ENCODE measurements around the gene GPS2.
A peak's percentile ranks its signal among the peaks of the same experiment; 100 is the strongest.

GPS2 gene

DNA sequence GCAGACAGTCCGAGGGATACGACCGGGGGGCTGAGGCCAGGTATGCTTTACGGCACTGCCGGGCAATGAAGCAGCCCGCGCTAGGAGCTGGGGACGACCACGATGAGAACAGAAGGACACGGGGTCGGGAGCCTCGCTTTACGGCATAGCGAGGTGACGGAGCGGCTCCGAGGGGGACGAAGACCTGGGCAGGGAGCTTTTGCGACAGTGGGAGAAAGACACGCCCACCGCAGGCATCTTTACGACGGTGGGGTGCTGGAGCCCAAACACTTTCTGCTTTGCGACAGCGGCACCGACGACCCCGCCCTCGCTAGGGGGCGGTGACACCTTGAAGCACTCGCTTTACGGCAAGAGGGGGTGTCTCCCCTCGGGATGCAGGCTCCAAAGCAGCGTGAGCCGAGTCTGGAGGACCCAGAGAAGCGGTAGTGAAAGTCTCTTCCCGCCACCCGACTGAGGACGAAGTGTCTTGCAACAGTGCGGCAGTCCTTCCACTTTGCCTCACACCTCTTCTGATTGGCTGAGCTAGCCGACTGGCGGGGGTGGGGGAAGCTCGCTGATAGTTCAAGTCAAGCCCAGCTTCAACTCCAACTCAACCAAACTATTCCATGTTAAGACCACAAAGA is 14.3 kb upstream of the GPS2 start:
- Histone ChIP-seq H3K36me3 (ENCODE audit: control insufficient read depth in 2 of 2, insufficient read depth in 2 of 2, low read length in 2 of 2) (peaks cover 3 to 20% of the 10 kb centered on the region in 2 donors), H3K27me3 (ENCODE audit: control insufficient read depth in 2 of 2, insufficient read depth in 2 of 2, low read length in 2 of 2) (no peaks in the 10 kb centered on the region), H3K9me3 (ENCODE audit: control insufficient read depth in 2 of 2, low read length in 2 of 2) (no peaks in the 10 kb centered on the region), H3K4me3 (ENCODE audit: low read length in 2 of 2) (peak overlapping the region; percentile 95 to 97), H3K9ac (ENCODE audit: low read depth in 1 of 2, low read length in 2 of 2) (peak overlapping the region; percentile 79 to 89), H3K27ac (ENCODE audit: low read depth in 2 of 2, low read length in 2 of 2) (peak overlapping the region; percentile 92 to 96), H3K4me1 (ENCODE audit: control insufficient read depth in 2 of 2, insufficient read depth in 2 of 2, low read length in 2 of 2) (peaks cover 7 to 23% of the 10 kb centered on the region in 2 donors)

DNA sequence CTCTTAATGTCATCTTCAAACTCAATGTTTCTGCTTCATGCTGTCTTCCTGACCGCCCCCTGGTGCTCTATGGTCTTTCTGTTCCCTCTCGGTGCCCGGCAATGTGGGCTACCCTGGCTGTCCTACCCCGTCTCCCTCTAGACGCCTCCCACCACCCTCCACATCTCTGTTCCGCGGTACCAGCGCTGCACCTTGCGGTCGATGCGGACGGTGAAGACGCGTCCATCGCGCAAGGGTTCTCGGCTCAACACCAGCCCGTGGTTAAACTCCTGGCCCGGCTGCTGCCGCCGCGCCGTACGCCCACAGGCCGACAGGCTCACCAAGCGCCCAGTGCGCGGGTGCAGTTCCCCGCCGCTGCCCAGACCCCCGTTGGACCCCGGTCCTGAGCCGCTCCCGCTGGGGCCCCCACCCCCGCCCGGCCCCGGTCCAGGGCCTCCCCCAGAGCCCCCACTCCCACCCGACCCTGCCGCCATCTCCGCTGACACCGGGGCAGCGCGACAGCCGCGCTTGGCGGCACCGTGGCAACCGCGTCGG is 13.7 kb upstream of the GPS2 start, which contains the start of gene NEURL4:
TSS of gene NEURL4 (minus strand) at position 496 of the 534 bp plus-strand sequence. CDS start at position 473, 23 bp downstream.
- Histone ChIP-seq H3K4me3 (ENCODE audit: low read length in 2 of 2) (peak within 1 kb of the TSS; percentile 95 to 97), H3K9ac (ENCODE audit: low read depth in 1 of 2, low read length in 2 of 2) (peak within 1 kb of the TSS; percentile 86 to 89), H3K9me3 (ENCODE audit: control insufficient read depth in 2 of 2, low read length in 2 of 2) (no peaks in the 10 kb centered on the region), H3K27ac (ENCODE audit: low read depth in 2 of 2, low read length in 2 of 2) (peak within 1 kb of the TSS; percentile 92 to 96), H3K4me1 (ENCODE audit: control insufficient read depth in 2 of 2, insufficient read depth in 2 of 2, low read length in 2 of 2) (peaks cover 7 to 25% of the 10 kb centered on the region in 2 donors), H3K36me3 (ENCODE audit: control insufficient read depth in 2 of 2, insufficient read depth in 2 of 2, low read length in 2 of 2) (peaks cover 8 to 23% of the 10 kb centered on the region in 2 donors), H3K27me3 (ENCODE audit: control insufficient read depth in 2 of 2, insufficient read depth in 2 of 2, low read length in 2 of 2) (no peaks in the 10 kb centered on the region)

DNA sequence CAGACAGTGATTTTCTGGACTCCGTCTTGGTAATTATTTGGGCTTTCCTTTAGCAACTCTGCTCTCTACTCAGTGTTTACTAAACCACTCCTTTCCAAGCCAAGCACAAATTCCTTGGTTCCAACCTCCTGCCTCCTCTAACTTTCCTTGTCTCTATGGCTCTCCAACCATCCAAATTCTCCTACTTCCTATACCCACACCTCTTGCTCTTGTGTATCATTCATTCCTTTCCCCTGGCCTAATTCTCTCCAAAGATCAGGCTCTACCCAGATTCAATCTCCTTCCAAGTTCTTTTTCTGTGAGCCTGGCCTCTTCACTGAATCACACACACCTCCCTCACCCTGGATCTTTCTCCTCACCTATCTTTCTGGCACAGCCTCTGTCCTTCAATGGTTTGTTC is 12.8 kb upstream of the GPS2 start:
- Histone ChIP-seq H3K9ac (ENCODE audit: low read depth in 1 of 2, low read length in 2 of 2) (no peak overlapping the region), H3K27me3 (ENCODE audit: control insufficient read depth in 2 of 2, insufficient read depth in 2 of 2, low read length in 2 of 2) (no peaks in the 10 kb centered on the region), H3K9me3 (ENCODE audit: control insufficient read depth in 2 of 2, low read length in 2 of 2) (no peaks in the 10 kb centered on the region), H3K4me1 (ENCODE audit: control insufficient read depth in 2 of 2, insufficient read depth in 2 of 2, low read length in 2 of 2) (peaks cover 7 to 25% of the 10 kb centered on the region in 2 donors), H3K4me3 (ENCODE audit: low read length in 2 of 2) (peak overlapping the region in 1 of 2 donors; percentile 97), H3K36me3 (ENCODE audit: control insufficient read depth in 2 of 2, insufficient read depth in 2 of 2, low read length in 2 of 2) (peaks cover 17 to 31% of the 10 kb centered on the region in 2 donors), H3K27ac (ENCODE audit: low read depth in 2 of 2, low read length in 2 of 2) (no peak overlapping the region)

DNA sequence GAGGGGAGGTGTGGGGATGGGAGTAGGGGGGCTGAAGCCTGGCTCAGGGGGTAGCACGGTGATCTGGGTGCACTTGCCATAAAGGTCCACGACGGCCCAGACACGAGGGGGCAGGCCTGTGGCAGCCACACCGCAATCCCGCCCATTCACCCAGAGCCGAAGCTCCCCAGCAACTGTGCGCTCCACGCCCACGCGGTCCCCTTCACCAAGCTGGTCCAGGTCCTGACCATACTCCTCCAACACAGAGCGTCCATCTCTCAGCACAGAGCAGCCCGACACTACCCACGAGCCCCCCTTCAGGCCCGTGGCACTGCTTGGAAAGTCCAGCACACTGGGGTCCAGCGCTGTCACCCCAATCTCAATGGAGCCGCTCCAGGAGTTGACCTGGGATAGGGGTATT is 12.3 kb upstream of the GPS2 start:
- Histone ChIP-seq H3K9me3 (ENCODE audit: control insufficient read depth in 2 of 2, low read length in 2 of 2) (no peaks in the 10 kb centered on the region), H3K27ac (ENCODE audit: low read depth in 2 of 2, low read length in 2 of 2) (no peak overlapping the region), H3K36me3 (ENCODE audit: control insufficient read depth in 2 of 2, insufficient read depth in 2 of 2, low read length in 2 of 2) (peaks cover 22 to 36% of the 10 kb centered on the region in 2 donors), H3K27me3 (ENCODE audit: control insufficient read depth in 2 of 2, insufficient read depth in 2 of 2, low read length in 2 of 2) (no peaks in the 10 kb centered on the region), H3K4me1 (ENCODE audit: control insufficient read depth in 2 of 2, insufficient read depth in 2 of 2, low read length in 2 of 2) (peaks cover 7 to 25% of the 10 kb centered on the region in 2 donors), H3K9ac (ENCODE audit: low read depth in 1 of 2, low read length in 2 of 2) (no peak overlapping the region), H3K4me3 (ENCODE audit: low read length in 2 of 2) (no peak overlapping the region)

DNA sequence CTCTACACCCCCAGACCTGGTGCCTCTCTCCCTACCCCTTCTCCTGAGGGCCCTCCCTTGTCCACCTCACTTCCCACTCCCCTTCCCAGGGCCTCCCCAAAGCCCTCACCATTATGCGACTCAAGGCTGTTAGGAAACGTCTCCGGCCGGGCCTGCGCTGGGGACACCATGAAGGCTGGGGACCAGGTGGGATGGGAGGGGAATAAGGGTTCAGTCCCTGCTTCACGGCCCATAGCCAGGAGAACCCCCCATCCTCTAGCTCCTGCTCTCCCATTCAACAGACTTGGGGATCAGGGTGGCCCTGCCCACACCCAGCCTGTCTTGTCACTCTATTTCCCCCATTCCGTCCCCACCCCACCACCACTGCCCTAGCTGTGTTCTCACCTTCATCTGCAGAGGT is 11.9 kb upstream of the GPS2 start:
- Histone ChIP-seq H3K27me3 (ENCODE audit: control insufficient read depth in 2 of 2, insufficient read depth in 2 of 2, low read length in 2 of 2) (no peaks in the 10 kb centered on the region), H3K9me3 (ENCODE audit: control insufficient read depth in 2 of 2, low read length in 2 of 2) (no peaks in the 10 kb centered on the region), H3K36me3 (ENCODE audit: control insufficient read depth in 2 of 2, insufficient read depth in 2 of 2, low read length in 2 of 2) (peaks cover 26 to 41% of the 10 kb centered on the region in 2 donors), H3K9ac (ENCODE audit: low read depth in 1 of 2, low read length in 2 of 2) (no peak overlapping the region), H3K27ac (ENCODE audit: low read depth in 2 of 2, low read length in 2 of 2) (no peak overlapping the region), H3K4me3 (ENCODE audit: low read length in 2 of 2) (no peak overlapping the region), H3K4me1 (ENCODE audit: control insufficient read depth in 2 of 2, insufficient read depth in 2 of 2, low read length in 2 of 2) (peaks cover 7 to 24% of the 10 kb centered on the region in 2 donors)

DNA sequence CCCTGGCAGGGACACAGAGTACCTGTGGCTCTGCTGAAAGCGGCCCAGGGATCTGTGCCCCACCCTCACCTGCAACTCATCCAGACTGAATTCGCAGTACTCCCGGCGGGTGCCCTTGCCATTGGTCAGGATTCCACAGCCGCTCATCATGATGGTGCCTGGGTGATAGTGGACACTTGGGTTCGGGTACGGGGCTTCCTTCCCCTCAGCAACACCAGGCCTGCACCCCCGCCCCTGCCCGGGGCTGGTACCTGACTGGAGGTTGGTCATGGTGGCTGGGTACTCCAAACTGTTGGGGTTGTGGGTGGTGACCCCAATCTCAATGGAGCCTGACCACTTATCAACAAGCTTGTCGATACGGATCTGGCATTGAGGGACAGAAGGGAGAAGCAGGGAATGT is 11.0 kb upstream of the GPS2 start:
- no peaks in the 10 kb centered on the region for H3K27me3 ChIP-seq (ENCODE audit: control insufficient read depth in 2 of 2, insufficient read depth in 2 of 2, low read length in 2 of 2)
- no peak overlapping the region for H3K9ac ChIP-seq (ENCODE audit: low read depth in 1 of 2, low read length in 2 of 2)
- peaks cover 7 to 21% of the 10 kb centered on the region in 2 donors for H3K4me1 ChIP-seq (ENCODE audit: control insufficient read depth in 2 of 2, insufficient read depth in 2 of 2, low read length in 2 of 2)
- H3K27ac ChIP-seq (ENCODE audit: low read depth in 2 of 2, low read length in 2 of 2), result no peak overlapping the region
- H3K4me3 ChIP-seq (ENCODE audit: low read length in 2 of 2), result no peak overlapping the region
- peaks cover 35 to 49% of the 10 kb centered on the region in 2 donors for H3K36me3 ChIP-seq (ENCODE audit: control insufficient read depth in 2 of 2, insufficient read depth in 2 of 2, low read length in 2 of 2)
- H3K9me3 ChIP-seq (ENCODE audit: control insufficient read depth in 2 of 2, low read length in 2 of 2), result no peaks in the 10 kb centered on the region

DNA sequence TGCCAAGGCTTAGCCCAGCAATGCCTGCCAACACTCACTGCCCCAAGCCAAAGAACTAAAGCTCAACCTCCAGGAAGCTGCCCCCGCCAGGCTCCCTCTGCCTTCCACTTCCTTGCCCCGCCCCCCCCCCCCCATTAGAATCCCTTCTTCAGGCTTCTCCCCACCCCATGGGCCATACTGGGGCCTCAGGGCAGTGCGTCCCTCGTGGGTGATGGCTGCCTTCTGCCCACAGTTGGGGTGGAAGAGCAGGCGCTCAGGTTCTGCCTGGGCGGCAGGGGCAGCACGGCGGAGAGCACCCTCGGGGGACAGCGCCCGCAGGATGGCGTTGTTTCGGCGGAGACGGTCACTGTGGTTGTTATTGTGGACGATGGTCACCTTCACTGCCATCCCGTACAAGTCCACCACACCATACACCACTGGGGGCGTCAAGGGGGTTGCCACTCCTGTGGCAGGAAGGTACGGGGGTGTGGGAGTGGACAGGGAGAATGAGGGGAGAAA is 9.9 kb upstream of the GPS2 start:
- H3K36me3 ChIP-seq (ENCODE audit: control insufficient read depth in 2 of 2, insufficient read depth in 2 of 2, low read length in 2 of 2), result peaks cover 45 to 59% of the 10 kb centered on the region in 2 donors
- H3K27me3 ChIP-seq (ENCODE audit: control insufficient read depth in 2 of 2, insufficient read depth in 2 of 2, low read length in 2 of 2), result no peaks in the 10 kb centered on the region
- H3K9ac ChIP-seq (ENCODE audit: low read depth in 1 of 2, low read length in 2 of 2), result no peak overlapping the region

DNA sequence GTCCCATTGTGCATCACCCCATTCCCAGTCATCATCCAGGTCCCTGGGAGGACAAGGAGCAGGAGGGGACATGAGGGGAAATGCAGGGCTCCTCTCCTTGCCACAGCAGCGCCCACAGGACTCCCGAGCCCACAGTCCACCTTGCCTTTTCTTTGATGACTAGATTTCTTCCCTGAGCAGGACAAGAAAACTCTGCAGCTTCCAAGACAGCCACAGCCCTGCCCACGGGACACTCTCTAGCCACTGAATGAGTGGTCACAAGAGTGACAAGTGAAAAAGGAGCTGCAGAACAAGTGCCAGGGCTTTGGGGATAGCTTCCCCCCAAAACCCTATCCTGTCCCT is 9.2 kb upstream of the GPS2 start:
- Histone ChIP-seq H3K27me3 (ENCODE audit: control insufficient read depth in 2 of 2, insufficient read depth in 2 of 2, low read length in 2 of 2) (no peaks in the 10 kb centered on the region), H3K9ac (ENCODE audit: low read depth in 1 of 2, low read length in 2 of 2) (no peak overlapping the region), H3K9me3 (ENCODE audit: control insufficient read depth in 2 of 2, low read length in 2 of 2) (no peaks in the 10 kb centered on the region), H3K4me1 (ENCODE audit: control insufficient read depth in 2 of 2, insufficient read depth in 2 of 2, low read length in 2 of 2) (peaks cover 7 to 15% of the 10 kb centered on the region in 2 donors), H3K4me3 (ENCODE audit: low read length in 2 of 2) (no peak overlapping the region), H3K27ac (ENCODE audit: low read depth in 2 of 2, low read length in 2 of 2) (no peak overlapping the region), H3K36me3 (ENCODE audit: control insufficient read depth in 2 of 2, insufficient read depth in 2 of 2, low read length in 2 of 2) (peaks cover 45 to 59% of the 10 kb centered on the region in 2 donors)

More for the DNA sequence above, 9.9 kb upstream of the GPS2 start:
- H3K4me1 ChIP-seq (ENCODE audit: control insufficient read depth in 2 of 2, insufficient read depth in 2 of 2, low read length in 2 of 2), result peaks cover 7 to 15% of the 10 kb centered on the region in 2 donors
- no peak overlapping the region for H3K27ac ChIP-seq (ENCODE audit: low read depth in 2 of 2, low read length in 2 of 2)
- no peak overlapping the region for H3K4me3 ChIP-seq (ENCODE audit: low read length in 2 of 2)
- no peaks in the 10 kb centered on the region for H3K9me3 ChIP-seq (ENCODE audit: control insufficient read depth in 2 of 2, low read length in 2 of 2)

DNA sequence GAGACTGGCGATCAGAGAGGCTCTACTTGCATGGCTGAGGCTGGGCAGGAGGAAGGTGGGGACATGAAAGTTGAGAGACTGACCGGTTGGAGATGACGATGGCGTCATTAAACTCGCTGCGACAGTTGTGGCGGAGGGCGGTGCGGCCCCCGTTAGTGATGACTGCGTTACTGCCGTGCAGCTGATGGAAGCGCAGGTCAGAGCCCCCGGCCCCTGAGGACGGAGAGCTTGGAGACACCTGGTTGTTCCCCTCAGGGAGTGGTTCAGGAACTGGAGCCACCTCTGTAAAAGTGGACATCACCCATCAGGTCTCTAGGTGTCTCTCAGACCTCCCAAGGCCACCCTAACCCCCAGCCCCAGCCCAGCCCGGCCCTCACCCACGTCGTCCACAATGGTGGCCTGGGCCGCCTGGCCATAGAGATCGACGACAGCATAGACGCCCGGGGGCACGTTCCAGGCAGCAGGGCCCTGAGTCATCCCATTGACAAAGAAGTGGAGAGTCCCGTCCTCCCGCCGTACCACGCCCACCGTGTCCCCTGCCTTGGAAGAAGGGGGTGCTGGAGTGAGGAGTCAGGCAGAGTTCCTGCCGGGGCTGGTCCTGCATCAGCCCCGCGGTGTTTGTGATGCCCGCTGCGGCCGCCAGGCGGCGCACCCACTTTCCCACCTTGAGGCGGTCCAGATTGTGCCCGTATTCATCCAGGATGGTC is 8.7 kb upstream of the GPS2 start:
- Histone ChIP-seq H3K27me3 (ENCODE audit: control insufficient read depth in 2 of 2, insufficient read depth in 2 of 2, low read length in 2 of 2) (no peaks in the 10 kb centered on the region), H3K27ac (ENCODE audit: low read depth in 2 of 2, low read length in 2 of 2) (no peak overlapping the region), H3K4me3 (ENCODE audit: low read length in 2 of 2) (no peak overlapping the region), H3K9ac (ENCODE audit: low read depth in 1 of 2, low read length in 2 of 2) (no peak overlapping the region), H3K9me3 (ENCODE audit: control insufficient read depth in 2 of 2, low read length in 2 of 2) (no peaks in the 10 kb centered on the region), H3K36me3 (ENCODE audit: control insufficient read depth in 2 of 2, insufficient read depth in 2 of 2, low read length in 2 of 2) (peaks cover 47 to 62% of the 10 kb centered on the region in 2 donors), H3K4me1 (ENCODE audit: control insufficient read depth in 2 of 2, insufficient read depth in 2 of 2, low read length in 2 of 2) (peaks cover 7 to 14% of the 10 kb centered on the region in 2 donors)

All from mucosa of rectum (tissue), 2 donors.